B cell (primary cell): ENCODE results near the gene IL5RA. TPM values are rescaled to one million over a fixed set of nuclear protein-coding genes. Genes with fewer than 3 reads are reported as not detected.

Experiments used
- ATAC-seq: fragments of 200-7000 bp; cut with Tn5 transposase; one replicate; pipeline ENCODE4 v1.10.0; 2021; ENCODE audit warnings: low read depth, mild to moderate bottlenecking, moderate number of reproducible peaks, moderate library complexity
- CTCF ChIA-PET: fragments of 350-600 bp; sonication (Branson Sonifier 250); formaldehyde crosslinking; loops from one replicate; lab custom pipeline; 2021; ENCODE audit warnings: antibody characterized with exemption, inconsistent platforms; lab: Charles Lee
- POLR2A ChIA-PET: fragments of 350-600 bp; sonication (Branson Sonifier 250); formaldehyde crosslinking; loops from one replicate; lab custom pipeline; 2021; ENCODE audit warnings: antibody characterized with exemption; lab: Charles Lee
- DNase-seq: peaks from one replicate; pipeline ENCODE4 v3.0.0; 2013
- H2AFZ ChIP-seq: 2 replicates; pipeline ENCODE4 v1.6.1; 2012; ENCODE audit warnings: mild to moderate bottlenecking, low read depth, low read length; ENCODE audit not compliant: insufficient read depth, poor library complexity, severe bottlenecking
- H3K27ac ChIP-seq, 2 donors: 1 replicate in 1 of 2; 2 replicates in 1 of 2; pipeline ENCODE4 v1.5.1; 2012 to 2013; ENCODE audit warnings: low read length in 2 of 2, mild to moderate bottlenecking in 2 of 2, moderate library complexity in 1 of 2
- H3K27me3 ChIP-seq, 4 experiments: fragments of 200-600 bp in 1 of 4; sonication (generic) in 1 of 4; replicated peaks in 1 of 4; 1 replicate in 2 of 4; 2 replicates in 2 of 4; pipeline versions ENCODE4 v1.6.1 to v1.7.0; 2013 to 2016; ENCODE audit warnings: low read length in 3 of 4, mild to moderate bottlenecking in 2 of 4, mixed read lengths in 1 of 4, moderate library complexity in 1 of 4; ENCODE audit not compliant: insufficient read depth in 4 of 4, control insufficient read depth in 3 of 4; ENCODE audit errors: control extremely low read depth in 1 of 4
- H3K36me3 ChIP-seq, 2 experiments: replicated peaks in 1 of 2; 1 replicate in 1 of 2; 2 replicates in 1 of 2; pipeline versions ENCODE4 v1.6.1 to v1.7.1; 2013; ENCODE audit warnings: low read length in 1 of 2; ENCODE audit not compliant: insufficient read depth in 2 of 2, control insufficient read depth in 1 of 2; ENCODE audit errors: control extremely low read depth in 1 of 2, extremely low read depth in 1 of 2
- H3K4me1 ChIP-seq, 2 donors: fragments of 200-600 bp in 1 of 2; sonication (generic) in 1 of 2; 1 replicate in 1 of 2; 2 replicates in 1 of 2; pipeline versions ENCODE4 v1.5.1 to v1.6.1; 2013 to 2017; ENCODE audit warnings: low read length in 2 of 2; ENCODE audit not compliant: control insufficient read depth in 2 of 2, insufficient read depth in 2 of 2
- H3K4me2 ChIP-seq: replicated peaks from 2 replicates; pipeline ENCODE3; 2012; ENCODE audit warnings: mild to moderate bottlenecking, low read depth, low read length; ENCODE audit not compliant: poor library complexity, severe bottlenecking
- H3K4me3 ChIP-seq, 5 experiments: fragments of 200-600 bp in 1 of 5; sonication (generic) in 1 of 5; 1 replicate in 3 of 5; 2 replicates in 2 of 5; pipeline versions ENCODE4 v1.5.1 to v1.7.0; 2011 to 2016; ENCODE audit warnings: low read length in 4 of 5, mild to moderate bottlenecking in 4 of 5, low read depth in 2 of 5, control low read depth in 1 of 5, moderate library complexity in 1 of 5; ENCODE audit not compliant: insufficient read depth in 1 of 5; ENCODE audit errors: control extremely low read depth in 1 of 5, extremely low read depth in 1 of 5
- H3K79me2 ChIP-seq: fragments of 200-600 bp; sonication (generic); one replicate; pipeline ENCODE4 v1.6.0; 2016; ENCODE audit warnings: low read length; ENCODE audit not compliant: control insufficient read depth, insufficient read depth
- H3K9ac ChIP-seq: fragments of 200-600 bp; sonication (generic); 2 replicates; pipeline ENCODE4 v1.6.1; 2017; ENCODE audit warnings: mild to moderate bottlenecking, low read length, moderate library complexity
- H3K9me3 ChIP-seq, 3 donors: one replicate each; pipeline versions ENCODE4 v1.6.1 to v1.7.1; 2013; ENCODE audit warnings: low read length in 2 of 3; ENCODE audit not compliant: control insufficient read depth in 2 of 3, insufficient read depth in 1 of 3; ENCODE audit errors: control extremely low read depth in 1 of 3
- H4K20me1 ChIP-seq: 2 replicates; pipeline ENCODE4 v1.6.0; 2012; ENCODE audit warnings: mild to moderate bottlenecking, low read length; ENCODE audit not compliant: insufficient read depth, control insufficient read depth, poor library complexity, severe bottlenecking
- H3K27ac Mint-ChIP-seq: one replicate; pipeline ENCODE4 v1.8.0; 2021; ENCODE audit warnings: mixed read lengths
- H3K27me3 Mint-ChIP-seq: one replicate; pipeline ENCODE4 v1.8.0; 2021; ENCODE audit warnings: mixed read lengths
- H3K4me1 Mint-ChIP-seq: one replicate; pipeline ENCODE4 v1.8.0; 2021; ENCODE audit warnings: mixed read lengths
- H3K4me3 Mint-ChIP-seq: one replicate; pipeline ENCODE4 v1.8.0; 2021; ENCODE audit warnings: mixed read lengths
- H3K9me3 Mint-ChIP-seq: one replicate; pipeline ENCODE4 v1.8.0; 2022; ENCODE audit warnings: mixed read lengths; ENCODE audit not compliant: insufficient read depth
- CTCF ChIP-seq: fragments of 200-600 bp; IDR thresholded peaks from one replicate; pipeline ENCODE4 v1.8.0; 2022; ENCODE audit warnings: antibody characterized with exemption, mild to moderate bottlenecking
- EZH2 ChIP-seq: IDR thresholded peaks from 2 replicates; pipeline ENCODE4 v1.6.1; 2012; ENCODE audit warnings: borderline replicate concordance, low read depth, mild to moderate bottlenecking, moderate library complexity, low read length; ENCODE audit not compliant: insufficient read depth, poor library complexity, severe bottlenecking
- WGBS: methylation state at CpG from one replicate; pipeline ENCODE4 v1.1.5; 2013; ENCODE audit warnings: missing lambda C conversion rate; ENCODE audit not compliant: insufficient coverage; 5-methylcytosine and 5-hydroxymethylcytosine counted together
- intact Hi-C: fragments of 100-400 bp; cut with micrococcal nuclease; formaldehyde crosslinking; loops from one replicate; pipeline ENCODE4 v1.10.0; 2022
- polyA plus RNA-seq: library from polyadenylated mRNA; depleted of rRNA; stranded (reverse); fragments of >200 nt; gene quantifications from 2 replicates; pipeline ENCODE4 v1.2.3, GENCODE V29; 2012
- total RNA-seq, 2 donors: library from RNA; stranded (reverse); fragments of 120-200 nt in 1 of 2; gene quantifications; 1 replicate in 1 of 2; 2 replicates in 1 of 2; pipeline versions ENCODE4 v1.2.3 to v1.2.4, GENCODE V29; 2013 to 2022

IL5RA gene
- total and polyA plus RNA-seq, 2 donors (not counting 1 experiment from before 2014, with no cell fraction given), result 1.0 to 2.6 TPM

GRCh38 chr3:3066378-3066777 lies 43.8 kb downstream of the IL5RA start:
- H2AFZ ChIP-seq, result no peak overlapping the region
- H3K27me3 Mint-ChIP-seq, result no peaks in the 10 kb centered on the region
- intact Hi-C loops, result no loop called here
- H3K9me3 Mint-ChIP-seq, result no peaks in the 10 kb centered on the region
- ATAC-seq, result no peak
- ChIA-PET POLR2A (no interaction called here), CTCF (no interaction called here)
- H3K4me1 ChIP-seq, result no peaks in the 10 kb centered on the region
- no peaks in the 10 kb centered on the region for H3K79me2 ChIP-seq
- H3K27ac Mint-ChIP-seq, result no peak overlapping the region
- DNase-seq, result no peak
- H3K27ac ChIP-seq, result no peak overlapping the region
- WGBS, result no CpG with 5 or more reads among the region's 2 CpGs
- H3K4me2 ChIP-seq, result no peak overlapping the region
- H3K27me3 ChIP-seq, result no peaks in the 10 kb centered on the region
- H3K9me3 ChIP-seq, result no peaks in the 10 kb centered on the region
- no peak overlapping the region for H3K9ac ChIP-seq
- no peaks in the 10 kb centered on the region for H4K20me1 ChIP-seq
- no peaks in the 10 kb centered on the region for H3K36me3 ChIP-seq
- H3K4me3 Mint-ChIP-seq, result no peak overlapping the region
- no peak overlapping the region for H3K4me3 ChIP-seq
- no peak for TF ChIP-seq EZH2
- no peak for TF ChIP-seq CTCF
- peaks cover 10% of the 10 kb centered on the region for H3K4me1 Mint-ChIP-seq

DNA sequence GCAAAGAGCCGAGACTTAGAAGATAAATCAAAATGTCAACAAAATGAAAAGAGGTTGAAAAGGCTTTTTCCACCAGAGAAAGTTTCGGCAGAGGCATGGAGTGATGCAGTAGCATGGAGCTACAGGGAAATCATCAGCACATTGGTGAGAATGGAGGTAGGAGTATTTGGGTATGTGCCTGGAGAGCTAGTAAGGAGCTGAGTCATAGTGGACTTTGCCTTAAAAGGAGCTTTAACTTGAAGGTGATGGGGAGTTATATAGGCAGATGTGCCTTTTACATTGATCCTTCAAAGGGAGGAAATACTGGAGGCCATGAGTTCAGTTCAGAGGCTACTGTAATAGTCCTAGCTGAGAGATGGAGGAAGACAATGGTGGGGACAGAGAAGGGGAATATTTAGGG lies 44.3 kb downstream of the IL5RA start:
- H3K79me2 ChIP-seq, result no peaks in the 10 kb centered on the region
- no peak overlapping the region for H2AFZ ChIP-seq
- WGBS, result 81% methylated on average over 2 of the region's 2 CpGs
- no peak overlapping the region for H3K27ac ChIP-seq
- no peaks in the 10 kb centered on the region for H3K36me3 ChIP-seq
- H3K4me3 Mint-ChIP-seq, result no peak overlapping the region
- no peak overlapping the region for H3K9ac ChIP-seq
- no peaks in the 10 kb centered on the region for H3K27me3 Mint-ChIP-seq
- H4K20me1 ChIP-seq, result no peaks in the 10 kb centered on the region
- intact Hi-C loops, result no loop called here
- no peaks in the 10 kb centered on the region for H3K4me1 ChIP-seq
- DNase-seq (no peak), ATAC-seq (no peak)
- TF ChIP-seq EZH2 (no peak), CTCF (no peak)
- H3K9me3 Mint-ChIP-seq, result no peaks in the 10 kb centered on the region
- CTCF ChIA-PET, result no interaction called here
- no peaks in the 10 kb centered on the region for H3K27me3 ChIP-seq
- no peaks in the 10 kb centered on the region for H3K9me3 ChIP-seq
- no peak overlapping the region for H3K4me3 ChIP-seq
- no peak overlapping the region for H3K4me2 ChIP-seq
- POLR2A ChIA-PET, result no interaction called here
- H3K27ac Mint-ChIP-seq, result no peak overlapping the region
- H3K4me1 Mint-ChIP-seq, result peaks cover 10% of the 10 kb centered on the region
